Hepatocyte (in vitro differentiated cells): ENCODE data around the gene ITPK1.

ENCODE experiments used
- EZH2 ChIP-seq: fragments of 200-600 bp; sonication (generic); IDR thresholded peaks from 2 replicates; pipeline ENCODE4 v1.6.1; 2016; ENCODE audit warnings: antibody characterized with exemption, mild to moderate bottlenecking, borderline replicate concordance
- EZH2phosphoT487 ChIP-seq: fragments of 200-600 bp; sonication (generic); IDR thresholded peaks from one replicate; pipeline ENCODE4 v1.6.1; 2018; ENCODE audit warnings: antibody characterized with exemption, mild to moderate bottlenecking, low read depth, moderate library complexity; ENCODE audit not compliant: unreplicated experiment, severe bottlenecking

DNA sequence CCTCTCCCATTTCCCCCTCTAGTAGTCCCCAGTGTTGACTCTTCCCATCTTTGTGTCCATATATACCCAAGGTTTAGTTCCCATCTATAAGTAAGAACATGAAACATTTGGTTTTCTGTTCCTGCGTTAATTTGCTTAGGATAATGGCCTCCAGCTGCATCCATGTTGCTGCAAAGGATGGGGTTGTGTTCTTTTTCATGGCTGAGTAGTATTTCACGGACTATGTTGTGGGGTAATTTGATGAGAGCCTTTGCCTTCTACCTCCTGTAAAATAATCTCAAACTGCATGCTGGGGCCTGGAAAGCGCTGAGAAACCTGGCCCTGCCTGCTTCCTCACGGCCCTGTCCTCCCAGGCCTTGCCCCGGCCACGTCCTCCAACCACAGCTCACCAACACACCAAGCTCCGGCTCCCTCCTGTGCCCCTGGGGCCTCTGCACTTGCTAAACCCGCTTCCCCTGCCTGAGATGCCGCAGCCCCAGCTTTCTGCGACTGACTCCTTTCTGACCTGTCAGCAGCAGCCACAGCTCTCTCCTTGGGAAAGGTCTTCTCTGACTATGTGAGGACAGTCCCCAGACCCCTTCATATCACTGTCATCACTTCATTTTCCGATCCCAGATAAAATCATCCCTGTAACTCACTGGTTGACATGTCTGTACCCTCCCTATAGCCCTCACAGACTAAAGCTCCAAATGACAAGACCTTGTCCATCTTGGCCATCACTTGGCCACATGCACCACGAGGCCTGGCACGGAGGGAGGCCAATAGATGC, 19.8 kb downstream of the ITPK1 start:
- TF ChIP-seq EZH2phosphoT487 (no peak), EZH2 (no peak)
